ENCODE data around the gene NRAP.

DNA sequence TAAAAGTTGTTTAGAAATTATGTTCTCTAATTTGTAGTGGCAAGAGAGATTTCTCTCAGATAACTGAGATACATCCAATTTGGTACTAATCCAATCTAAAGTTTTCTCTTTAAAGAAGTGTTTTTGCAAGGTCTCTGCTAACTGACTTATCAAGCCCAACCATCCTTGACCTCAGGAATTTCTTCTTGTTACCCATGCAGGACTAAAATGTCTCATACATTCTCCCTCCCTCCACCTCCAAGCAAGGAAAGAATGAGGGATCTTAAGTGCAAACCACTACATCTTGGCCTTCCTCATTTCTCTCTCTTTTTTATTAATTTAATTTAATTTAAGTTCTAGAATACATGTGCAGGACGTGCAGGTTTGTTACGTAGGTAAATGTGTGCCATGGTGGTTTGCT, 12.8 kb downstream of the NRAP start:
- TF ChIP-seq, protein P1, sequence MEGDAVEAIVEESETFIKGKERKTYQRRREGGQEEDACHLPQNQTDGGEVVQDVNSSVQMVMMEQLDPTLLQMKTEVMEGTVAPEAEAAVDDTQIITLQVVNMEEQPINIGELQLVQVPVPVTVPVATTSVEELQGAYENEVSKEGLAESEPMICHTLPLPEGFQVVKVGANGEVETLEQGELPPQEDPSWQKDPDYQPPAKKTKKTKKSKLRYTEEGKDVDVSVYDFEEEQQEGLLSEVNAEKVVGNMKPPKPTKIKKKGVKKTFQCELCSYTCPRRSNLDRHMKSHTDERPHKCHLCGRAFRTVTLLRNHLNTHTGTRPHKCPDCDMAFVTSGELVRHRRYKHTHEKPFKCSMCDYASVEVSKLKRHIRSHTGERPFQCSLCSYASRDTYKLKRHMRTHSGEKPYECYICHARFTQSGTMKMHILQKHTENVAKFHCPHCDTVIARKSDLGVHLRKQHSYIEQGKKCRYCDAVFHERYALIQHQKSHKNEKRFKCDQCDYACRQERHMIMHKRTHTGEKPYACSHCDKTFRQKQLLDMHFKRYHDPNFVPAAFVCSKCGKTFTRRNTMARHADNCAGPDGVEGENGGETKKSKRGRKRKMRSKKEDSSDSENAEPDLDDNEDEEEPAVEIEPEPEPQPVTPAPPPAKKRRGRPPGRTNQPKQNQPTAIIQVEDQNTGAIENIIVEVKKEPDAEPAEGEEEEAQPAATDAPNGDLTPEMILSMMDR (IDR thresholded peaks at IDR 0.05; ENCODE audit: low read depth, low read length, missing input control), result no peak
- no peak for TF ChIP-seq REST (IDR thresholded peaks at IDR 0.05)
- TF ChIP-seq RAD21 (IDR thresholded peaks at IDR 0.05), result no peak
- no peak for TF ChIP-seq SP1 (IDR thresholded peaks at IDR 0.05)
- TF ChIP-seq YY1 (IDR thresholded peaks at IDR 0.05), result no peak
- TF ChIP-seq TAF1 (conservative IDR thresholded peaks at IDR 0.05), result no peak
- TF ChIP-seq ATF3 (IDR thresholded peaks at IDR 0.05), result no peak
- no peak for TF ChIP-seq GABPA (IDR thresholded peaks at IDR 0.05 in 1 of 2, conservative IDR thresholded peaks at IDR 0.05 in 1 of 2)
- TF ChIP-seq, protein P2, sequence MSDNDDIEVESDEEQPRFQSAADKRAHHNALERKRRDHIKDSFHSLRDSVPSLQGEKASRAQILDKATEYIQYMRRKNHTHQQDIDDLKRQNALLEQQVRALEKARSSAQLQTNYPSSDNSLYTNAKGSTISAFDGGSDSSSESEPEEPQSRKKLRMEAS (IDR thresholded peaks at IDR 0.05), result no peak
- TF ChIP-seq FOXA2 (IDR thresholded peaks at IDR 0.05), result no peak
- TF ChIP-seq EGR1 (IDR thresholded peaks at IDR 0.05; ENCODE audit: low read depth in 2 of 2), result no peak

All from liver (tissue), 3 donors.